GM21515 (cell line): ENCODE results near the gene ARVCF.

Source experiments
- ATAC-seq: cut with Tn5 transposase; IDR thresholded peaks from one replicate; pipeline ENCODE4 v1.9.1; 2021; ENCODE audit not compliant: unreplicated experiment

Gene ARVCF

DNA sequence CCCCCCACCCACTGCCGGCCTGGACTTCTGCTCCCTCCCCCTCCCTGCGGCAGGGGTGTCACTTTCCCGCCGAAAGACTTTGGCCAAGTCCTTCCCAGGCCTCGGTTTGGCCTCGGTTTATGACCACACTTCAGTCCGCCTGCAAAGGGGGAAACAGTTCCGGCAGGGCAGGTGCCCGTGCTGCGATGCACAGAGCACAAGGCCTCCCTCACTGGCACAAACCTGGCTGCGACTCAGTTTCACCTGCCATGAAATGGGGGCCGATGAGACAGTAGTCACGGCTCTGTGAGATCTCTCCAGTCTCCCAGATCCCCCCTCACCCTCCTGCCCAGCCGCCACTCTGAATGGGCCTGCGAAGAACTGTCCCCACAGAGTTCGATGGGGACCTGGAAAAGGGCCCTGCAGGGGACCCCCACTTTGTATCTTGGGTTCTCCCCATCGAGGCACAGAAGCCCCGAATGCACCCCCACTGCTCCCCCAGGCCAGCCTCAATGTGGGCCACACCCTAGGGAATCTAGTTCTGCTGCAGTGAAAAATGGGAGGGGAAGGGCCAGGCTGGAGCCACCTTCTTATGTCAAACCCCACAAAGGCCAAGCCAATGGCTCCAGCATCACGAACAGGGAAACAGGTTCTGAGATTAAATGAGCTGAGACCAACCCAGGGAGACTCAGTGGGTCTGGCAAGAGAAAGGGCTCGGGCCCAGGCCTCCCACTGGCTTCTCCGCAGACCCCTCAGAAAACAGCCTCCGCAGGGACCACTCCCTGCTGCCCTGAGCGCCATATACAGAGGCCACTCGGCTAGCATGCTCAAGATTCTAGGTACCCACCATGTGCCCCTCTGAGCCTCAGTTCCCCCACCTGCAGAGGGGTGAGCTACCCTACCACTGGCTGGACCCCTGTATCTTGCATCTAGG is 29.0 kb downstream of the ARVCF start:
- ATAC-seq, result no peak

- ATAC-seq, result no peak
Measured at GRCh38 chr22:19986410-19987341, 29.9 kb downstream of the ARVCF start.

- ATAC-seq, result no peak
Measured at GRCh38 chr22:19986011-19986409, 30.6 kb downstream of the ARVCF start.

DNA sequence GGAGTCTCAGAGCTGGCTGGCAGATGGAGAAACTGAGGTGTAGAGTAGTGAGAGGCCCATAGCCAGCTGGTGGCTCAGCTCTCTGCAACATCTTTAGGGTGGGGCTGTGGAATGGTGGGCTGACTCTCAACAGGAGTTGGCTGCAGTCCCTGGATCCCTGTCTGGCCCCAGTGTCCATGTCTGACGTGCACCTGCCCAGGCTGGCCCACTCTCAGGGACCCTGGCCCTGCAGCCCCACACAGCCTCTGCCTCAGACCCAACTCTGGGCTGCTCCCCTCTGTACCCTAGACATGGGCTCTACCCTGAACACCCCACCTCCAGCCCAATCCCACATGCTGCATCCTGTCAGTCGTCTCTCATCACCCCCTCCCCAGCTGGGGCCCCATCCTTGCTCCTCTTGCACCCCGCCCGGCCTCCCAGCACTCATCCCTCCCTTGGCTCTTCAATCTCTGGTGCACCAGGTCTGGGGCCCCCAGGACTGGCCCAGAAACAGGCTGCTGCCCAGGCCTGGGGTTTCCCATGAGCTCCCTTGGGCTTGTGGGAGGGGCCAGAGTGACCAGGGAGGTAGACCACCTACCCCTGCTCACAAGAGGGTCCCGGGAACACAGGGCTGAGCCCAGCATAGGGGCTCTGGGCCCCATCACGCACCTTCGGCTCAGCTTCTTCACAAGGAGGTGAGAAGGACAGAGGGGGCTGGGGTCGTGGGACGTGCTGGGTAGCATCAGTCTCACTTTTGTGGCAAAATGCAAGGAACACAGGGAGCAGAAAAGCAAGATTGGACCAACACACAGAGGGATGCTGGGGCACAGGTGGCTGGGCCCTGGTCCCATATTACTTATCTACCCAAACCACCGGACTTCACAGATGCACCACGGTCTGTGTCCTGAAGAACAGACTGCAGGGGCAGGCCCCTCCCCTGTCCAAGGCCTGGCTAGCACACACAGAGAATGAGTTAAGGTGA is 31.5 kb downstream of the ARVCF start:
- no peak for ATAC-seq

GRCh38 chr22:19984201-19984753 is 32.3 kb downstream of the ARVCF start:
- ATAC-seq, result no peak

- ATAC-seq, result no peak
Measured at GRCh38 chr22:19983741-19984140, 32.9 kb downstream of the ARVCF start.

- no peak for ATAC-seq
Measured at GRCh38 chr22:19982991-19983578, 33.5 kb downstream of the ARVCF start.

GRCh38 chr22:19981961-19982920 is 34.4 kb downstream of the ARVCF start:
- no peak for ATAC-seq

DNA sequence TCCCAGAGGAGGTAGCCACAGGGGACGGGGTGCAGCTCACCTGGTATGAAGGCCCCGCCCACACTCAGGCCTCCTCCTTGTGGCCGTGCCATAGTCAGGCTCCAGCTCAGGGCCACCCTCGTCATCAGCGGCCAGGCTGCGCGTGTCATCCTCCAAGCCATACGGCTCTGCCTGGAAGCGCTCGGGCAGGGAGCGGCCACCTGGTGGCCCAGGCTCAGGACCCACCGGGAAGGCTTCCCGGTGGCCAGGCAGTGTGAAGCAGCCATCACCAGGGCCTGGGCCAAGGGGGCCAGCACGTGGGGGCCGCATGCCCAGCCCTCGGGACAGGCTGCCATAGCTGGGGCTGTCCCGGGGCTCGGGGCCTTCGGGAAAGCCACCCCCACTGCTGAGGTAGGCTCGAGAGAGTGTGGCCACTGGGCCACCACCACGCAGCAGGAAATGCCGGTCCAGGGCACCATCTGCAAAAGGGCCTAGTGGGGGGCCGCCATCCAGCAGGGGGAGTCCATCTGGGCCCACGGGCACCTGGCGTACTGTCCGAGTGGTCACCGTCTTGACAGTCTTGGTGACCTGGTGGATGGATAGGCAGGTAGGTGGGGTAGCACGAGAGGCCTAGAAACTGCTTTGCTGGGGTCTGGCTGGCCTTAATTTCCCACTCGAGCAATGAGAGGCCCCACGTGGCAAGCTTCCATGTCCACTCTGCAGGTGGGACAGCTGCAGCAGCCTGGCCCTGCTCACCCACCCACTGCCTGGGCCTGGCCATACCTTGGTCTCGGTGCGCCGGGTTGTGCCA is 35.3 kb downstream of the ARVCF start:
- ATAC-seq, result no peak

DNA sequence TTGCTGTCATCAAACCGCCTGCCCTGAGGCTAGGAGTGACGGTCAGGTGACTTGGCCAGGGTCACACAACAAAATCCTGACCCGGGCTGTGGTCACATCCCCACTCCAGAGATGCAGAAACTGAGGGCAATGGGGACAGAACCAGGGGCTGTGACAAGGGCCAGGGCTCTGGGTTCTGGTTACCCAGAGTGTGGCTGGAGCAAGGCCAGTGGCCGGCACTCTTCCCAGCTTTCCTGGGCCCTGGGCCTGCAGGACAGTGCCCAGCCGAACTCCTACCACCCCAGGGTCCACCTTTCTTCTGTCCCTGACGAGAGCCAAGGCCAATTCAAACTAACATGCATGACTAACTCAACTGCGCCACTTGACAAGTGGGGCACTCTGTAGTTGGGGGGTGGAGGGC is 35.9 kb downstream of the ARVCF start:
- ATAC-seq, result no peak

- no peak for ATAC-seq
Measured at GRCh38 chr22:19979712-19980493, 36.7 kb downstream of the ARVCF start.

DNA sequence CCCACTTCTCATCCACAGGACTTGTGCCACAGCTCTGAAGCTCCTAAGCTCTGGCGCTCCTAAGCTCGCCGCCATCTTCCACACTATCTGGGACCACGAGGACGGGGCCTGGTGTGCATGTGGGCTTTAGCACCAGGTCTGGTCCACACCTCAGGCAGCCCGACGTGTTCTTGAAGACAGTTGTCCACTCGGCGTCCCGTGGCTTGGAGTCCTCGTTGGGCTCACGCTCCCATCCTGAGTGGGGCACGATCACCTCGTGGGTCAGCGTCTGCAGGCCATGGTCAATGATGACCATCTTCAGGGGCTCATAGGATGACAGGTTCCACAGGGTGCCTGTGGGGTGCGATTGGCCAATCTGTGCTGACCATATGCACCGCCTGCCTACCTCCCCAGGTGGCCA is 37.9 kb downstream of the ARVCF start:
- ATAC-seq, result no peak

GRCh38 chr22:19977296-19978243 is 39.1 kb downstream of the ARVCF start:
- no peak for ATAC-seq

- no peak for ATAC-seq
Measured at GRCh38 chr22:19976671-19977070, 40.0 kb downstream of the ARVCF start.

DNA sequence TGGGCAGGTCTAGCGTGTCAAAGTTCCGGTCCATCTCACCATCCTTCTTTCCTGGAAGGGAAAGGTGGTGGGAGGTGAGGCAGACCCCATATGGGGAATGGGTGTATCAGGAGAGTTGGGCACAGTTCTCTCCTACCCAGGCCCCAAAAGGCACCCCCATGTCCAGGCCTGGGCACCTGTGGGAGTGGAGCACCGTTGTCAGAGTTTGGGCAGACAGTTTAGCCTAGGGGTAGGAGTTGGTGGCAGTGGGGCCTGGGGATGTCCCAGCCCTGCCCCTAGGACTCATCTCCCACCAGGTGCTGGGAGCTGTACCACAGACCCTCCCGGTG is 41.0 kb downstream of the ARVCF start:
- no peak for ATAC-seq

DNA sequence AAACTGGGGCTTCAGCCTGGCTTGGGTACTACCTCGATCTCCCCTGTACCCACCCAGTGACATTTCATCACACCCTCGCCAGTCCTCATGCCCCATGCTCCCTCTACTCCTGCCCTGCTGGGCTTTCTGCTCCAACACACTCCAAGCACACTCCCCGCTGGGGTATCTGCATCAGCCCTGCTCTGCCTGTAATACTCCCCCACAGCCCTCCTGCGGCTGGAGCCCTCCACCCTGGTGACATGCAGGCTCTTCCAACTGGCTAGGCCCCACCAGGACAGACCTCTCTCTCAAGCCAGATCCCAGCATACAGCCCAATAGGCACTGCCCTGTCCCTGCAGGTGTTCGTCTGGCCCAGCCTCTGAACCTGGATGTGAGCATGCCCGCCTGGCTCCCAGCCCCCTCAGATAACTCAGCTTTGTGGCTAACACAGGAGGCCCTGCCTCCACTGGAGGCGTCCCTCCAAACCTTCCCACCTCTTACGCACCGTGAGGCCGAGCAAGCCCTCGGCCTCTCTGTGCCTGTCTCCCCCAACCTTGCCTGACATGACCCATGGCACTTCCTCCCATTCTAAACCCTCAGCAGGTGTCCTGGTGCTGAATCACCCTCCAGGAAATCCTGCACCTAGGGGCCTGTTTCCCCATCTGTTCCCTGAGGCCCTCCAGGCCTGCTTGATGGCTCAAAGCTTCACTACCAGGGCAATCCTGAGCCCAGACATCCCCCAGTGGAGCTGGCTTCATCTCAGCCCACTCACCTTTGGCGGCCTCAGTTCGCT is 41.5 kb downstream of the ARVCF start:
- ATAC-seq, result no peak
